HG03342 (cell line): Measurements from ENCODE around the gene MCRIP2.

Experiments
- ATAC-seq: cut with Tn5 transposase; IDR thresholded peaks from one replicate; pipeline ENCODE4 v1.9.1; 2021; ENCODE audit warnings: mild to moderate bottlenecking, moderate library complexity; ENCODE audit not compliant: unreplicated experiment

MCRIP2 gene

GRCh38 chr16:694187-694862 is 52.7 kb downstream of the MCRIP2 start:
- ATAC-seq = no peak

- no peak for ATAC-seq
These were observed 53.3 kb downstream of the MCRIP2 start for GRCh38 chr16:694863-695354.

GRCh38 chr16:695355-696089 is 53.9 kb downstream of the MCRIP2 start:
- no peak for ATAC-seq
